B cell (primary cell): Measurements from ENCODE around the gene NAIP.

ENCODE experiments used
- CTCF ChIP-seq: fragments of 200-600 bp; IDR thresholded peaks from one replicate; pipeline ENCODE4 v1.8.0; 2022; ENCODE audit warnings: antibody characterized with exemption, mild to moderate bottlenecking
- EZH2 ChIP-seq: IDR thresholded peaks from 2 replicates; pipeline ENCODE4 v1.6.1; 2012; ENCODE audit warnings: borderline replicate concordance, low read depth, mild to moderate bottlenecking, moderate library complexity, low read length; ENCODE audit not compliant: insufficient read depth, poor library complexity, severe bottlenecking

DNA sequence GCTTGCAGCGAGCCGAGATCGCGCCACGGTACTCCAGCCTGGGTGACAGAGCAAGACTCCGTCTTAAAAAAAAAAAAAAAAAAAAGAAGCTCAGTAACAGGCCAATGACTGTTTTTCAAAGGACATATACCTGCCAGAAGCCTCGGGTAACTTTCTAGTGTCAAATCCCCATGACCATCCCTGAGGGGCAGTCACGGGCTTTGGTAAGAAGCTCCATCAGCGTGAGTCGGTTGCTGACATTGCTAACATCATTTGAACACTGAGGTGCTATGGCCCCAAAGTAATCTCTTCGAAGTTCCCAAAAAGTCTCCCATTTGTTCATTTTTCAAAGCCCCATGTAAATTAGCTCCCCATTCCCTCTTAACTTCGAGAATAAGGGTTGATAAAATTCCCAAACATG lies 11.6 kb downstream of the NAIP start:
- no peak for TF ChIP-seq CTCF
- no peak for TF ChIP-seq EZH2
